Epithelial cell of esophagus (primary cell): ENCODE results near the gene AGAP3.

Source experiments
- DNase-seq: peaks from one replicate; pipeline ENCODE4 v3.0.0; 2010; ENCODE audit warnings: low read depth
- H3K4me3 ChIP-seq: 2 replicates; pipeline ENCODE4 v1.5.1; 2011; ENCODE audit warnings: mild to moderate bottlenecking, low read length, control low read depth
- TF ChIP-seq, protein P1 (sequence below): IDR thresholded peaks from 2 replicates; pipeline ENCODE4 v1.5.1; 2011; ENCODE audit warnings: low read depth, mild to moderate bottlenecking, low read length, control low read depth, inconsistent platforms; ENCODE audit not compliant: insufficient read depth; ENCODE audit errors: missing control alignments

Gene AGAP3

GRCh38 chr7:151107882-151108281 lies 21.6 kb downstream of the AGAP3 start:
- TF ChIP-seq, protein P1, sequence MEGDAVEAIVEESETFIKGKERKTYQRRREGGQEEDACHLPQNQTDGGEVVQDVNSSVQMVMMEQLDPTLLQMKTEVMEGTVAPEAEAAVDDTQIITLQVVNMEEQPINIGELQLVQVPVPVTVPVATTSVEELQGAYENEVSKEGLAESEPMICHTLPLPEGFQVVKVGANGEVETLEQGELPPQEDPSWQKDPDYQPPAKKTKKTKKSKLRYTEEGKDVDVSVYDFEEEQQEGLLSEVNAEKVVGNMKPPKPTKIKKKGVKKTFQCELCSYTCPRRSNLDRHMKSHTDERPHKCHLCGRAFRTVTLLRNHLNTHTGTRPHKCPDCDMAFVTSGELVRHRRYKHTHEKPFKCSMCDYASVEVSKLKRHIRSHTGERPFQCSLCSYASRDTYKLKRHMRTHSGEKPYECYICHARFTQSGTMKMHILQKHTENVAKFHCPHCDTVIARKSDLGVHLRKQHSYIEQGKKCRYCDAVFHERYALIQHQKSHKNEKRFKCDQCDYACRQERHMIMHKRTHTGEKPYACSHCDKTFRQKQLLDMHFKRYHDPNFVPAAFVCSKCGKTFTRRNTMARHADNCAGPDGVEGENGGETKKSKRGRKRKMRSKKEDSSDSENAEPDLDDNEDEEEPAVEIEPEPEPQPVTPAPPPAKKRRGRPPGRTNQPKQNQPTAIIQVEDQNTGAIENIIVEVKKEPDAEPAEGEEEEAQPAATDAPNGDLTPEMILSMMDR: no peak
- H3K4me3 ChIP-seq: no peak overlapping the region
- DNase-seq: no peak

- TF ChIP-seq, protein P1: no peak
- DNase-seq: no peak
- H3K4me3 ChIP-seq: no peak overlapping the region
Observed at GRCh38 chr7:151109094-151110048, 23.1 kb downstream of the AGAP3 start.

DNA sequence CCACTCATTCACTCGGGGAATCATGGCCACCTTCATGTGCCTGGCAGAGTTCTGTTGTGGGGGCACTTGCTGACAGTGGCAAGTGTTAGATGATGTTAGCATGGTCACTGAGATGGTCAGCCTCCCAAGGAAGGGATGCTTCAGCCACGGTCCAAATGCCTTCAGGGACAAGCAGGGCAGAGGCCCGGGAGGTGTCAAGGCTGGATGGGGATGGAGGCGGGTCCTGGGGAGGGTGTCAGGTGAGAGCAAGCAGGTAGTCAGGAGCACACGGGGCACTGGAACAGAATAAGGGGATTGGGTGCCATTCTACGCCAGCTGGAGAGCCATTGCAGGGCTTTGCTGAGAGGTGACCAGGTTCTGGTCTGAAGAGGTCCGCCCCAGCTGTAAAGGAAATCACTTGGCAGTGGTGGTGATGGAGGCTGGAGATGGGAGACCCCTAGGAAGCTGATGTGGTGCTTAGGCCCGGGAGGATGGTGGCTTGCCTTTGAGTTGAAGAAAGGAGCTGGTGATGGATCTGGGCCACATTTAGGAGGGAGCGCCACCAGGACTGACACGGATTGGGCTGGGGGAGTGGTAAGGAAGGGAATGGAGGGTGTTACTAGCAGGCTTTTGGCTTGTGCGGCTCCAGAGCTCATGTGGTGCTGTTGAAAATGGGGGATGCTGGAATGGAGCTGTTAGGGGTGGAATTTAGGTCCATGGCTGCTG lies 24.1 kb downstream of the AGAP3 start:
- H3K4me3 ChIP-seq: no peak overlapping the region
- DNase-seq: no peak
- TF ChIP-seq, protein P1: no peak

DNA sequence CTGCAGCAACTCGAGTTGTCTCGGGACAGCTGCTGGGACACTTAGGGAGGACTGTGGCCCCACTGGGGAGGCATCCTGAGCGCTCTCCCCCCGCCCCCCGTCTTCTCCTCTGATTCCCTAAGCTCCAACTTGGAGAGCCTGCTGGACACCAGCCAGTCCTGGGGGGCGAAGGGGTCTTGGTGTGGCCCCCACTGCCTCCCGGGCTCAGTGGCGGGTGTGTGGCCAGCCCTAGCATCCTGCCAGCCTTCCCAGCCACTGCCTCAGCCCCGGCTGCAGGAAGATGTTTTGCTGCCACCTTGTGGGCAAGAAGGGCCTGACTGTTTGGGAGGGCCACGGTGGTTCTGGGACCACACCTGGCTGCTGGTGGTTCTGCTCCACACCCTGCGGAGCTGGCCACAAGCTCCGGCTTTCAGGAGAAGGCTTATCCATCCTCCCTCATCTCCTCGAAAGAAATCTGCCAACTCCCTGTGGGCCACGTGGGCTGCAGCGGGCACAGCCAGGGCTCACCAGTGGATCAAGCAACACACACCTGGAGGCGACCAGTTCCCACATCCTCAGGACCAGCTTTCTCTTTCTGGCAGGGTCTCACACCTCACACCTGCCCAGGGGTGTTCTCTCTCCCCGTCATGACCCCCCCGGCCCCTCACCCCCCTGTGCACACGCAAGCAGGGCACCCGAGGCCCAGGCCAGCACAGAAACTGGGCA lies 24.8 kb downstream of the AGAP3 start:
- TF ChIP-seq, protein P1: peak; percentile 86
- no peak overlapping the region for H3K4me3 ChIP-seq

DNA sequence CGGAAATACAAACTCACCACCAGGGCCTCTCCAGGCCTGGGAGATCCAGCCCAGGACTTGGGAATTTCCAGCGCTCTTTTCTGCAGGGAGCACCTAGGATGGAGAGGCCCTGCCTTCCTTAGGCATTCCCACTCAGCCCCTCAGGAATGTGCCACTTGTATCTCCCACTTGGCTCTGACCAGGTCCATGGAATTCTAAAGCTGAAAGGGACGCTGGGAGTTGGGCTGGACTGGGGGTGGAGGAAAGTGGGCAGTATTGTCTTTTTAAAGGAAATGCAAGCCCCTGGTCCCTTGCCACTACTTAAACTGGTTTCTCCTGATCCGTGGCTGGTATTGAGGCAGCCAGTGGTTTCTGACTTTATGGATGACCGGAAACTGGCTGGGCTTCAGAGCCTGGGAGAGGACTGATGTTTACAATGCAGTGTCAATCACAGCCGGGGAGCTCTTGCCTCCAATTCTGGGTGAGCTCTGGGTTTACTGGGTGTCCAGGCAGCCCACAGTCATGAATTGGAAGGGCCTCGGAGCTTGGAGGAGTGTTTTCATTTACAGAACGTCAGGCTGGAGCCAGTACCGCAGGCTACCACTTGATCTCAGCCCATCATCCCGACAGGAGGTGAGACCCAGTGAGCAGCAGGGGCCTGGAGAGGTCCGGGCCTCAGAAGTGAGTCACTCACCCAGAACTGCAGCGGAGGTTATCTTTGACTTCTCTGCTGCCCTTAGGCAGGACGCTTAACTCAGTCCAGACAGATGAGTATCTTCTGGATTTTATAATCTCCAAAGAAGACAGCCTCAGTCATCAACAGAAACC lies 27.3 kb downstream of the AGAP3 start:
- peak overlapping the region; percentile 30 for H3K4me3 ChIP-seq
- TF ChIP-seq, protein P1: peak; percentile 39
- DNase-seq: peak; percentile 96

More for the DNA sequence above, 24.8 kb downstream of the AGAP3 start:
- peak; percentile 80 for DNase-seq

DNA sequence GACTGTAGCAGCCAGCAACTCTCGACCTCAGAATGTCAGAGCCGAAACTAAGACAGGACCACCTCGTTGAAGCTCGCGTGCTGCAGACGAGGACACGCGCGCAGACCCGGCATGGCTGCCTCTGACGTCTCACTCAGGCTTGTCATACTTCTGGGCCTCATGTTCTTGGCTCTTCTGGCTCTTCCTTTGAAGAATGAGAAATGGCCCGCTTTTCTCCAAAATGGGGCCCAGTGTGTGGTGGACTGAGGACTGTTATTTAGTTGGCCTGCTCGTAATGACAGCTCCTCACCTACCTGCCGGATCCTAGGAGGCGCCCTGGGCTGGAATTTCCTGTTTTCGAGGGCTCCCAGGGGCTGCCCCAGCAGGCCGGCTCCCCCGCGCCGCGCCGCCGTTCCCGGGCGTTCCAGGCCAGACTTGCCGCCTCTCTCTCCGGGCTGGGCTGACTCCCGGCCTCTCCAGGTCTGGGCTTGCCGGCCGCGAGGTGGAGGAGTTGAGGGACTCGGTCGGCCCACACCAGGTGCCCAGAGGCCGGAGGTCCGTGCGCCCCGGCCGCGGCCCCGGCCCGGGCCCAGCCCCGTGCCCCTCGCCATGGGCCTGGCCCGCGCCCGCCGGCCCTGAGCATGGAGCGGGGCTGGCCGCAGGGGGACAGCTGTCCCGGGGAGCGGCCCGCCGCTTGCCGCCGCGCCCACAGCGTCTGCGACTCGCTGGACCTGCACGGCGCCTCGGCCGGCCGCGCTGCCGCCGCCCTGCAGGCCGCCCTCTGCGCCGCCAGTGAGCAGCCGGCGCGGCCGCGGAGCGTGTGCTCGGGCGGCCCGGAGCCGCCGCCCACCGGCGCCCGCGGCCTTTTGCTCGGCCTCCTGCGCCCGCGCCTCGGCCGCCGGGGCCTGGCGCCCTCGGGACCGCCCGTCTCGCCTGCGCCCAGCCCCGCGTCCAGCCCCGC lies 28.1 kb downstream of the AGAP3 start:
- peak; percentile 93 for DNase-seq
- H3K4me3 ChIP-seq: peak overlapping the region; percentile 30
- TF ChIP-seq, protein P1: no peak
